Calu3 (cell line): ENCODE data around the gene TMEM131L. TPM values are rescaled to one million over a fixed set of nuclear protein-coding genes. Genes with fewer than 3 reads are reported as not detected.
A peak's percentile ranks its signal among the peaks of the same experiment; 100 is the strongest.
"Not testable (repeated sequence)": the region's sequence is repeated elsewhere in the genome, so short reads cannot be mapped to it uniquely, and the experiment has no call there.

Experiments
- BruUV-seq: library from RNA; stranded (reverse); fragments of 400-500 nt; replicated peaks from 2 replicates; lab custom pipeline; 2021; lab: Mats Ljungman, UMichigan
- CTCF ChIA-PET: fragments of 300-600 bp; sonication (Branson Sonifier 250); formaldehyde crosslinking; loops from one replicate; lab custom pipeline; 2022; ENCODE audit warnings: antibody characterized with exemption; lab: Charles Lee
- DNase-seq: peaks from one replicate; pipeline ENCODE4 v3.0.0; 2022
- H3K27ac Mint-ChIP-seq: one replicate; pipeline ENCODE4 v1.8.0; 2022; ENCODE audit warnings: mixed read lengths; ENCODE audit not compliant: unreplicated experiment
- H3K27me3 Mint-ChIP-seq: one replicate; pipeline ENCODE4 v1.8.0; 2022; ENCODE audit warnings: mixed read lengths; ENCODE audit not compliant: unreplicated experiment
- H3K36me3 Mint-ChIP-seq: one replicate; pipeline ENCODE4 v1.8.0; 2022; ENCODE audit warnings: mild to moderate bottlenecking, moderate library complexity, mixed read lengths; ENCODE audit not compliant: insufficient read depth, unreplicated experiment
- H3K4me1 Mint-ChIP-seq: one replicate; pipeline ENCODE4 v1.8.0; 2022; ENCODE audit warnings: mild to moderate bottlenecking, low read depth, mixed read lengths; ENCODE audit not compliant: unreplicated experiment
- H3K4me3 Mint-ChIP-seq: one replicate; pipeline ENCODE4 v1.8.0; 2022; ENCODE audit warnings: mild to moderate bottlenecking, low read depth, moderate library complexity, mixed read lengths; ENCODE audit not compliant: unreplicated experiment
- H3K9me3 Mint-ChIP-seq: one replicate; pipeline ENCODE4 v1.8.0; 2022; ENCODE audit warnings: low read depth, mixed read lengths; ENCODE audit not compliant: unreplicated experiment
- intact Hi-C: fragments of 100-400 bp; cut with micrococcal nuclease; formaldehyde crosslinking; loops from one replicate; pipeline ENCODE4 v1.10.0; 2022; ENCODE audit not compliant: unreplicated experiment
- total RNA-seq: library from RNA; stranded (reverse); gene quantifications from 2 replicates; pipeline ENCODE4 v1.2.3, GENCODE V29; 2022
- TF ChIP-seq, protein P1 (sequence below): fragments of 200-600 bp; IDR thresholded peaks from one replicate; pipeline ENCODE4 v1.8.0; 2022; ENCODE audit warnings: antibody characterized with exemption; ENCODE audit not compliant: unreplicated experiment

TMEM131L gene
- total RNA-seq, 1 experiment from 2014 or later: 9.4 TPM

DNA sequence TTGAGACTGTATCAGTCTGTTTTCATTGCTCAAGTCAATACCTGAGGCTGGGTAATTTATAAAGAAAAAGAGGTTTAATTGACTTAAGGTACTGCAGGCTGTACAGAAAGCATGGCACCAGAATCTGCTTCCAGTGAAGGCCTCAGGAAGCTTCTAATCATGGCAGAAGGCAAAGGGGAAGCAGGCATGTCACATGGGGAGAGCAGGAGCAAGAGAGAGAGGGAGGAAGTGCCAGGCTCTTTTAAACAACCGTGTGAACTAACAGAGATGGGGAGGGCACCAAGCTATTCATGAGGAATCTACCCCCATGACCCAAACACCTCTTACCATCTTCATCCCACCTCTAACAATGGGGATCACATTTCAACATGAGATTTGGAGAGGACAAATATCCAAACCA lies 7.2 kb upstream of the TMEM131L start:
- no TSS peak for BruUV-seq
- no peak for DNase-seq
- intact Hi-C loops: no loop called here
- no peaks in the 10 kb centered on the region for H3K27me3 Mint-ChIP-seq
- H3K9me3 Mint-ChIP-seq: no peaks in the 10 kb centered on the region
- no peaks in the 10 kb centered on the region for H3K36me3 Mint-ChIP-seq
- H3K4me3 Mint-ChIP-seq: no peak overlapping the region
- no peak overlapping the region for H3K27ac Mint-ChIP-seq
- H3K4me1 Mint-ChIP-seq: no peaks in the 10 kb centered on the region
- TF ChIP-seq, protein P1, sequence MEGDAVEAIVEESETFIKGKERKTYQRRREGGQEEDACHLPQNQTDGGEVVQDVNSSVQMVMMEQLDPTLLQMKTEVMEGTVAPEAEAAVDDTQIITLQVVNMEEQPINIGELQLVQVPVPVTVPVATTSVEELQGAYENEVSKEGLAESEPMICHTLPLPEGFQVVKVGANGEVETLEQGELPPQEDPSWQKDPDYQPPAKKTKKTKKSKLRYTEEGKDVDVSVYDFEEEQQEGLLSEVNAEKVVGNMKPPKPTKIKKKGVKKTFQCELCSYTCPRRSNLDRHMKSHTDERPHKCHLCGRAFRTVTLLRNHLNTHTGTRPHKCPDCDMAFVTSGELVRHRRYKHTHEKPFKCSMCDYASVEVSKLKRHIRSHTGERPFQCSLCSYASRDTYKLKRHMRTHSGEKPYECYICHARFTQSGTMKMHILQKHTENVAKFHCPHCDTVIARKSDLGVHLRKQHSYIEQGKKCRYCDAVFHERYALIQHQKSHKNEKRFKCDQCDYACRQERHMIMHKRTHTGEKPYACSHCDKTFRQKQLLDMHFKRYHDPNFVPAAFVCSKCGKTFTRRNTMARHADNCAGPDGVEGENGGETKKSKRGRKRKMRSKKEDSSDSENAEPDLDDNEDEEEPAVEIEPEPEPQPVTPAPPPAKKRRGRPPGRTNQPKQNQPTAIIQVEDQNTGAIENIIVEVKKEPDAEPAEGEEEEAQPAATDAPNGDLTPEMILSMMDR: no peak
- CTCF ChIA-PET: no interaction called here

- H3K27me3 Mint-ChIP-seq, H3K4me3 Mint-ChIP-seq, H3K27ac Mint-ChIP-seq, CTCF ChIA-PET, H3K9me3 Mint-ChIP-seq, BruUV-seq, H3K4me1 Mint-ChIP-seq, H3K36me3 Mint-ChIP-seq, DNase-seq: not testable (repeated sequence)
- intact Hi-C loops: loop anchor here (10.0 kb wide), 1 partner anchor 113 kb away; no protein-coding TSS in a partner anchor
Observed at GRCh38 chr4:153461549-153461948, 4.6 kb upstream of the TMEM131L start.

DNA sequence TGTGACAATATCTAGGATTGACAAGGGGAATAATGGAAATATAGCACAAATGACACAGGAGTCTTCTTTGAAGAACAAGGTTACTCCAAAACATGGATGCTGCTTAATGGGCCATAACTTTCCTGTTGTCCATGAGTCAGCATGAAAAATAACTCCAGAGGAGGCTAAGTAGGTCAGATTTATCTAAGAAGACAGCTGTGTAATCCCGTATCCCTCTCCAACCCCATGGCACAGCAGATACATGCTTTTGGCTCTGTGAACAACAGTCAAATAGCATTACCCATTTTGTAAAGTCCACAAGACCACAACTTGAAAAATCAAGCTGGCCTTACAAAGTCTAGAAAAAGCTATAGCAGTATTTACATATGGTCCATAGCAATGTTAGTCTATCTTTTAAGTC lies 2.1 kb upstream of the TMEM131L start:
- Mint-ChIP-seq H3K4me3 (no peak overlapping the region), H3K9me3 (no peaks in the 10 kb centered on the region), H3K27ac (no peak overlapping the region), H3K36me3 (peaks cover 16% of the 10 kb centered on the region), H3K4me1 (no peaks in the 10 kb centered on the region), H3K27me3 (no peaks in the 10 kb centered on the region)
- no peak for DNase-seq
- TF ChIP-seq, protein P1: no peak
- BruUV-seq: no TSS peak
- intact Hi-C loops: loop anchor here (10.0 kb wide), 1 partner anchor 111 kb away; no protein-coding TSS in a partner anchor
- CTCF ChIA-PET: no interaction called here

DNA sequence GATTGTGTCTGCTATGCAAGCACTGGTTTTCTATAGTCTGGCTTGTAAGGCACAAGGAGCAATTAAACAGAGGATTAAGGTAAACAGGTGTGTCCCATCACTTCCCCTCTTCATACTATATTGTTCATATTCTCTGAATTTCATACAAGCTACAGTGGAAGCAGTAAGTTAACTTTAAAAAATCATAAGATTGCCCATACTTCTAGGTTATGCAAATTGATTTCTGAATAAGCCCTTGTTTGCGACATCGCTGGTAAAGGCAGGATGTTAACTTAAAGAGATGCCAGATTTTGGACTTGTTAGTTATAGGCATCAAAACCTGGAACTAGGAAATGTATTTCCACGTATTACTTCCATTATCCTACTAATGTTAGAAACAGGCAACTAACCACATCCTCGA lies 1.0 kb upstream of the TMEM131L start:
- intact Hi-C loops: loop anchor here (10.0 kb wide), 1 partner anchor 110 kb away; no protein-coding TSS in a partner anchor
- Mint-ChIP-seq H3K9me3 (no peaks in the 10 kb centered on the region), H3K27ac (no peak overlapping the region)

More for the DNA sequence above, 1.0 kb upstream of the TMEM131L start:
- TF ChIP-seq, protein P1: no peak
- DNase-seq: no peak
- no peaks in the 10 kb centered on the region for H3K4me1 Mint-ChIP-seq
- BruUV-seq: no TSS peak
- H3K36me3 Mint-ChIP-seq: peaks cover 16% of the 10 kb centered on the region
- CTCF ChIA-PET: interaction anchor here (0.5 to 1.7 kb wide), 6 partner anchors 19 to 171 kb away, joined by 3 to 8 read pairs (median 4); no protein-coding TSS in a partner anchor
- peak overlapping the region; percentile 82 for H3K4me3 Mint-ChIP-seq
- H3K27me3 Mint-ChIP-seq: no peaks in the 10 kb centered on the region
